MM.1S (cell line): ENCODE measurements around the gene FNTB.

Source experiments
- CTCF ChIP-seq: fragments of 300-600 bp; sonication (generic); IDR thresholded peaks from 2 replicates; pipeline ENCODE4 v1.5.1; 2016; ENCODE audit warnings: antibody characterized with exemption, low read length, mixed read lengths
- EZH2 ChIP-seq: fragments of 300-600 bp; sonication (generic); optimal IDR thresholded peaks from 2 replicates; pipeline ENCODE3; 2017; ENCODE audit warnings: low read depth, mild to moderate bottlenecking, antibody characterized with exemption, low read length, mixed read lengths

- TF ChIP-seq CTCF (no peak), EZH2 (no peak)
Observed at GRCh38 chr14:65003394-65003793, 16.7 kb downstream of the FNTB start.
